ENCODE results near the gene EGF. TPM values are rescaled to one million over a fixed set of nuclear protein-coding genes. Genes with fewer than 3 reads are reported as not detected.

Gene EGF
- total RNA-seq, 1 donor from 2014 or later = 6.6 TPM

DNA sequence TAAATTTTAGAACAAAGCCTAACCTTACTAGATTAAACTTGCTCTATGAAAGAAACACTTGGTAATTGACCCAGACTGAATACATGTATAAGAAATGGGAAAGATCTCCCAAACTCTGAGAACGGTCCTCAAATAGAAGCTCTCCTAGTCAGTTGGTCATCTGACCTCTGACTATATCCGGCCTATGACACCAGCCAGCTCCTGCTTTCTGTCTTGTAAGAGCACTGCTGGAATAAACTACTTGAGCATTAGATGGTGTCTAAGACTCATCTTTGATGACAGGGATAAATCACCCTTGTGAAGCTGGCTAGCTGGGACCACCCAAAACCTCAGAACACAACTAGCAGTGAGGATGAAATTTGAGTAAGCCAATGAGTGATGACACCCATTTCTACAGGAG lies 40.6 kb upstream of the EGF start:
- no peaks in the 10 kb centered on the region for H3F3A ChIP-seq (ENCODE audit: low read depth)
- no peaks in the 10 kb centered on the region for H3K4me1 ChIP-seq
- Mint-ChIP-seq H3K27me3 (ENCODE audit: insufficient read depth, low read depth) (peaks cover 3% of the 10 kb centered on the region), H3K36me3 (no peaks in the 10 kb centered on the region), H3K9me3 (peaks cover 4% of the 10 kb centered on the region), H3K4me1 (no peaks in the 10 kb centered on the region), H3K4me3 (no peak overlapping the region), H3K27ac (no peak overlapping the region)
- H3K4me3 ChIP-seq = no peak overlapping the region
- no peak overlapping the region for H3K27ac ChIP-seq
- H3K4me2 ChIP-seq = no peak overlapping the region
- no peaks in the 10 kb centered on the region for H3K79me2 ChIP-seq (ENCODE audit: low read depth)
- no peaks in the 10 kb centered on the region for H3K27me3 ChIP-seq
- no peak overlapping the region for H3K9ac ChIP-seq
- H3K36me3 ChIP-seq = no peaks in the 10 kb centered on the region
- H3K9me3 ChIP-seq (ENCODE audit: low read depth) = no peaks in the 10 kb centered on the region
- H2AFZ ChIP-seq (replicated peaks) = no peak overlapping the region
- TF ChIP-seq EZH2 (IDR thresholded peaks at IDR 0.05) (no peak), EZH2phosphoT487 (IDR thresholded peaks at IDR 0.05) (no peak)
- TF ChIP-seq, protein P1, sequence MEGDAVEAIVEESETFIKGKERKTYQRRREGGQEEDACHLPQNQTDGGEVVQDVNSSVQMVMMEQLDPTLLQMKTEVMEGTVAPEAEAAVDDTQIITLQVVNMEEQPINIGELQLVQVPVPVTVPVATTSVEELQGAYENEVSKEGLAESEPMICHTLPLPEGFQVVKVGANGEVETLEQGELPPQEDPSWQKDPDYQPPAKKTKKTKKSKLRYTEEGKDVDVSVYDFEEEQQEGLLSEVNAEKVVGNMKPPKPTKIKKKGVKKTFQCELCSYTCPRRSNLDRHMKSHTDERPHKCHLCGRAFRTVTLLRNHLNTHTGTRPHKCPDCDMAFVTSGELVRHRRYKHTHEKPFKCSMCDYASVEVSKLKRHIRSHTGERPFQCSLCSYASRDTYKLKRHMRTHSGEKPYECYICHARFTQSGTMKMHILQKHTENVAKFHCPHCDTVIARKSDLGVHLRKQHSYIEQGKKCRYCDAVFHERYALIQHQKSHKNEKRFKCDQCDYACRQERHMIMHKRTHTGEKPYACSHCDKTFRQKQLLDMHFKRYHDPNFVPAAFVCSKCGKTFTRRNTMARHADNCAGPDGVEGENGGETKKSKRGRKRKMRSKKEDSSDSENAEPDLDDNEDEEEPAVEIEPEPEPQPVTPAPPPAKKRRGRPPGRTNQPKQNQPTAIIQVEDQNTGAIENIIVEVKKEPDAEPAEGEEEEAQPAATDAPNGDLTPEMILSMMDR (IDR thresholded peaks at IDR 0.05) = no peak
- H4K20me1 ChIP-seq (ENCODE audit: low read depth) = no peaks in the 10 kb centered on the region
- no peak for DNase-seq (ENCODE audit: low spot score)

DNA sequence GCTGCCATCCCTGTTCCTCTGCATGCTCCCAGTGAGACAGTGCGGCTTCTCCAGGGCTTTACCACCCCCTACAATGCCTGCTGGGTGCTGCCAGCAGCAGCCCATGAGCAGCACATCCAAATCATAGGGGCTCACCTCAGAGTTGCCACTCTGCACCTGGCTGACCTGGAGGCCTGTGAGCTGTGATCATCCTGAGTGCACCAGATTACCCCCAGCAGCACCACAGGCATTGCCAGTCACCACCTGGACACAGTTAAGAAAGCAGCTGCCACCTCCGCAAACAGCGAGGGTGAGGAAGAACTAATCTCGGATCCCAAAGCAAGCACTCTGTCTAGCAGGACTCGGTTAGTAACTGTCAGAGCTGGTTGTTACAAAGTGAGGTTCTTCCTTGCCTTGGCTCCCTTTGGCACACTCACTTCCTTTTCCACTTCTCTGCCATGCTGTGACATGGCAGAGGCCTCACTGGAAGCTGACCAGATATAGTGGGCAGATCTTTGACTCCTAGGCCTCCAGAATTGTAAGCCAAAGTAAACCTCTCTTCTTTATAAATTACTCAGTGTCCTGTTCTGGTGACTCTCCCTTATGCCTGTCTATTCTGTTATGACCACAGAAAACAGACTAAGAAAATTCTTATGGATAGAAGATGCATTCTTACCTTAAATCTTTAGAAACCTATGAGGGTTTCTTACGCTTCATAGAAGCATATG lies 39.6 kb upstream of the EGF start:
- no peaks in the 10 kb centered on the region for H3K4me1 ChIP-seq
- H3K4me2 ChIP-seq = no peak overlapping the region
- H3K79me2 ChIP-seq (ENCODE audit: low read depth) = no peaks in the 10 kb centered on the region
- H3K4me3 Mint-ChIP-seq = no peak overlapping the region
- TF ChIP-seq, protein P1 (IDR thresholded peaks at IDR 0.05) = no peak
- TF ChIP-seq EZH2phosphoT487 (IDR thresholded peaks at IDR 0.05) = no peak
- TF ChIP-seq EZH2 (IDR thresholded peaks at IDR 0.05) = no peak
- no peaks in the 10 kb centered on the region for H3K27me3 ChIP-seq
- H3K9me3 ChIP-seq (ENCODE audit: low read depth) = no peaks in the 10 kb centered on the region
- peaks cover 4% of the 10 kb centered on the region for H3K9me3 Mint-ChIP-seq
- peaks cover 3% of the 10 kb centered on the region for H3K27me3 Mint-ChIP-seq (ENCODE audit: insufficient read depth, low read depth)
- no peaks in the 10 kb centered on the region for H4K20me1 ChIP-seq (ENCODE audit: low read depth)
- no peak overlapping the region for H3K27ac ChIP-seq
- no peak overlapping the region for H3K4me3 ChIP-seq
- no peak for DNase-seq (ENCODE audit: low spot score)
- no peak overlapping the region for H3K9ac ChIP-seq
- no peaks in the 10 kb centered on the region for H3K4me1 Mint-ChIP-seq
- H3F3A ChIP-seq (ENCODE audit: low read depth) = no peaks in the 10 kb centered on the region
- no peaks in the 10 kb centered on the region for H3K36me3 Mint-ChIP-seq
- H3K36me3 ChIP-seq = no peaks in the 10 kb centered on the region
- no peak overlapping the region for H3K27ac Mint-ChIP-seq
- H2AFZ ChIP-seq (replicated peaks) = no peak overlapping the region

DNA sequence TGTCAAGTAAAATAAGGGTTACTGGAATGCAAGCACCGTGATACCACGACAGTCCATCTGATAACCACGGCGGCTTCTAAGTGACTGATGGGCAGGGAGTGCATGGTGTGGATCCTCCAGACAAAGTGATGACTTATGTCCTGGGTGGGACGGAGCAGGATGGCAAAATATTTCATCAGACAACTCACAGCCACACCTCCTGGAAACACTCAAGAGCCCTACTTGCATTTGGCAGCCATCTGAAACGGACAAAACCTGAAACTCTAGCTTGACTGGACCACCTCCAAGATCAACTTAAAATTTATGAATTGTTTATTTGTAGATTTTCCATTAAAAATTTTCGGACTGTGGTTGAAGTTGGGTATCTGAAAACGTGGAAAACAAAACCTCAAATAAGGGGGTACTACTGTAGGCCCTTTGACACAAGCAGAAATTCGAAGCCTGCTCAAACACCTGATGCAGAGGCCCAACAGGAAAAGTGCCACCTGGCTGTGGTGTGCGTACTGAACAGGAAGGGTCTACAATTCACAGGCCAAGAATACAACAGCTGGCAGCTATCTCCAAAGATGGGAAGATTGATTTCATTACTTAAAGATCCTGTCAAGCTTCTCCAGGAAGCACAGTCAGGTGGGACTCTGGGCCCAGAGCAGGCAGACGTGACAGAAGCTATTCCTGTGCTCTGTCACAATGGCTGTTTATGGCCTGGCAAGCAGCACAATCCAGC lies 38.7 kb upstream of the EGF start:
- TF ChIP-seq, protein P1 (IDR thresholded peaks at IDR 0.05) = no peak
- TF ChIP-seq EZH2phosphoT487 (IDR thresholded peaks at IDR 0.05) (no peak), EZH2 (IDR thresholded peaks at IDR 0.05) (no peak)
- Histone ChIP-seq H3F3A (ENCODE audit: low read depth) (no peaks in the 10 kb centered on the region), H3K36me3 (no peaks in the 10 kb centered on the region), H3K4me3 (no peak overlapping the region), H3K9me3 (ENCODE audit: low read depth) (no peaks in the 10 kb centered on the region), H2AFZ (replicated peaks) (no peak overlapping the region), H3K27me3 (no peaks in the 10 kb centered on the region), H3K9ac (no peak overlapping the region), H3K79me2 (ENCODE audit: low read depth) (no peaks in the 10 kb centered on the region), H4K20me1 (ENCODE audit: low read depth) (no peaks in the 10 kb centered on the region), H3K4me2 (no peak overlapping the region), H3K27ac (no peak overlapping the region), H3K4me1 (no peaks in the 10 kb centered on the region)
- no peaks in the 10 kb centered on the region for H3K4me1 Mint-ChIP-seq
- no peak overlapping the region for H3K4me3 Mint-ChIP-seq
- peaks cover 8% of the 10 kb centered on the region for H3K9me3 Mint-ChIP-seq
- H3K36me3 Mint-ChIP-seq = no peaks in the 10 kb centered on the region
- no peak for DNase-seq (ENCODE audit: low spot score)
- peaks cover 3% of the 10 kb centered on the region for H3K27me3 Mint-ChIP-seq (ENCODE audit: insufficient read depth, low read depth)
- no peak overlapping the region for H3K27ac Mint-ChIP-seq

All from neural progenitor cell (in vitro differentiated cells).